Lower lobe of right lung (tissue), 2 donors: ENCODE data around the gene FOXN3. TPM values are rescaled to one million over a fixed set of nuclear protein-coding genes. Genes with fewer than 3 reads are reported as not detected.
"Not testable (repeated sequence)": the region's sequence is repeated elsewhere in the genome, so short reads cannot be mapped to it uniquely, and the experiment has no call there.

Experiments used
- ATAC-seq, 2 donors: fragments of 200-7000 bp; cut with Tn5 transposase; one replicate each; pipeline ENCODE4 v1.9.1; 2020 to 2022; ENCODE audit warnings: mild to moderate bottlenecking in 2 of 2, moderate library complexity in 2 of 2
- DNase-seq: peaks from one replicate; pipeline ENCODE4 v3.0.0-alpha.2; 2020
- H3K27ac ChIP-seq: fragments of 200-600 bp; one replicate; pipeline ENCODE4 v1.8.0; 2022
- H3K27me3 ChIP-seq: fragments of 200-600 bp; one replicate; pipeline ENCODE4 v1.8.0; 2022; ENCODE audit warnings: low read depth
- H3K36me3 ChIP-seq: fragments of 200-600 bp; one replicate; pipeline ENCODE4 v1.8.0; 2022; ENCODE audit warnings: mild to moderate bottlenecking
- H3K4me1 ChIP-seq: fragments of 200-600 bp; one replicate; pipeline ENCODE4 v1.8.0; 2022
- H3K4me3 ChIP-seq: fragments of 200-600 bp; one replicate; pipeline ENCODE4 v1.8.0; 2022; ENCODE audit warnings: mild to moderate bottlenecking
- H3K9me3 ChIP-seq: fragments of 200-600 bp; one replicate; pipeline ENCODE4 v1.8.0; 2022
- intact Hi-C: fragments of 100-400 bp; cut with DNase I; formaldehyde crosslinking; loops from one replicate; pipeline ENCODE4 v1.11.0; 2022
- total RNA-seq: library from RNA; stranded (reverse); fragmentation: NEBNext Ultra II Directional; extraction: Animal tissue kit (Norgen Biotek cat#: 25700); gene quantifications from one replicate; pipeline ENCODE4 v1.2.1, GENCODE V29; 2021
- TF ChIP-seq, protein P1 (sequence below): fragments of 200-600 bp; IDR thresholded peaks from one replicate; pipeline ENCODE4 v1.8.0; 2022; ENCODE audit warnings: antibody characterized with exemption, mild to moderate bottlenecking
- donor health status: DM: no; HTN: yes; CAD: no; lungs with severe emphysema.

The FOXN3 gene
- total RNA-seq, 1 donor from 2014 or later = 116 TPM

DNA sequence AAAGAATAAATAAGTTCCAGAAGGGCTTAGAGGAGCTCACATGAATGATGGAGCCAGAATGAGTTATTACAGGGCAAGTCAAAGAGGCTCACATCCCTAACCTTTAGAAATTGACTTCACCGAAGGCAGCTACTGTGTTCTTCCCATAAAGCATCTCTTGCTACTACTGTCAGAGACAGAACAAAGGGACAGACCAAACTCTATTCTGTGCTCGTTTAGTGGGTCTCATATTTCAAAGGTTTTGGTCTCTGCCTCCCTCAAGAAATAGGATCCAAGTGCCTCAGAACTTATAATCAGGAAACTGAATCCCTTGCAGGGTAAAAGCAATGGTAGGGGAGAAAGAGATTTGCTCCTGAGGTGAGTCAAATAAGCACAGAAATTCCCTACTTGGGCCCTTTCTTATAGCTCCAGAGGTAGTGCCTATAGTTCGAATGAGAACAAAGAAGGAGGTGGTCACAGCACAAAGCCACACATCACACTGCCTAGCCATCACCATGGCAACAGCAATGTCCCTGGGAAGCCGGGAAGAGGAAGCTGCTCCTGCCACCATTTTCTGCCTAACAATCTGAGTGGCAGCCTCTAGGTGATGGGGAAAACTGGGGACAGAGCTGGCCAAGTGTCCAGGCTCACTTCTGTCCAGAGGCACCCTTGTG lies 294.9 kb downstream of the FOXN3 start:
- H3K36me3 ChIP-seq = no peaks in the 10 kb centered on the region
- DNase-seq (no peak), ATAC-seq (no peak)
- intact Hi-C loops = no loop called here
- TF ChIP-seq, protein P1, sequence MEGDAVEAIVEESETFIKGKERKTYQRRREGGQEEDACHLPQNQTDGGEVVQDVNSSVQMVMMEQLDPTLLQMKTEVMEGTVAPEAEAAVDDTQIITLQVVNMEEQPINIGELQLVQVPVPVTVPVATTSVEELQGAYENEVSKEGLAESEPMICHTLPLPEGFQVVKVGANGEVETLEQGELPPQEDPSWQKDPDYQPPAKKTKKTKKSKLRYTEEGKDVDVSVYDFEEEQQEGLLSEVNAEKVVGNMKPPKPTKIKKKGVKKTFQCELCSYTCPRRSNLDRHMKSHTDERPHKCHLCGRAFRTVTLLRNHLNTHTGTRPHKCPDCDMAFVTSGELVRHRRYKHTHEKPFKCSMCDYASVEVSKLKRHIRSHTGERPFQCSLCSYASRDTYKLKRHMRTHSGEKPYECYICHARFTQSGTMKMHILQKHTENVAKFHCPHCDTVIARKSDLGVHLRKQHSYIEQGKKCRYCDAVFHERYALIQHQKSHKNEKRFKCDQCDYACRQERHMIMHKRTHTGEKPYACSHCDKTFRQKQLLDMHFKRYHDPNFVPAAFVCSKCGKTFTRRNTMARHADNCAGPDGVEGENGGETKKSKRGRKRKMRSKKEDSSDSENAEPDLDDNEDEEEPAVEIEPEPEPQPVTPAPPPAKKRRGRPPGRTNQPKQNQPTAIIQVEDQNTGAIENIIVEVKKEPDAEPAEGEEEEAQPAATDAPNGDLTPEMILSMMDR = no peak
- H3K4me3 ChIP-seq = no peak overlapping the region
- H3K9me3 ChIP-seq = no peaks in the 10 kb centered on the region
- H3K27ac ChIP-seq = no peak overlapping the region
- H3K4me1 ChIP-seq = no peaks in the 10 kb centered on the region
- no peaks in the 10 kb centered on the region for H3K27me3 ChIP-seq

DNA sequence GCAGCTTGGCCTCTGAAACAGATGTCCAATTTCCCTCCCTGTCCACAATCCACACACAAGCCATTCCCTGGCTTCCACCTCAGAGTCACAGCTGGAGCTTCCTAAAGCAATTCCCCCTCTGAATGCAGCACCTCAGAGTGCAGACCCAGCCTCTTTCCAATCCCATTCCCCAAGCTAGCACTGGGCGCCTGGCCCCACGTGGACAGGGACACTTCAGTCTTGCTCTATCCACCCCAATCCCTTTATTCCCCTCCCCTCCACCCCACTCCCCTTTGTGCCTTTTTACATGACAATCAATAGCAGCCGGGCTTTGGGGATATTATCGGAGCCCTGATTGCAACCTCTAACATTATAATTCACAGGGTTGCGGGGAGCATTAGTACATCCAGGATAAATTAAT lies 300.0 kb downstream of the FOXN3 start:
- DNase-seq (no peak), ATAC-seq (no peak)
- TF ChIP-seq, protein P1 = no peak
- intact Hi-C loops = no loop called here
- Histone ChIP-seq H3K9me3 (no peaks in the 10 kb centered on the region), H3K27me3 (no peaks in the 10 kb centered on the region), H3K4me1 (no peaks in the 10 kb centered on the region), H3K4me3 (no peak overlapping the region), H3K36me3 (no peaks in the 10 kb centered on the region), H3K27ac (no peak overlapping the region)

- Histone ChIP-seq H3K4me3 (no peak overlapping the region), H3K27ac (no peak overlapping the region), H3K36me3 (no peaks in the 10 kb centered on the region), H3K9me3 (no peaks in the 10 kb centered on the region), H3K4me1 (no peaks in the 10 kb centered on the region), H3K27me3 (no peaks in the 10 kb centered on the region)
- intact Hi-C loops = no loop called here
- DNase-seq (no peak), ATAC-seq (no peak)
- TF ChIP-seq, protein P1 = no peak
Measured at GRCh38 chr14:89114109-89114508, 302.9 kb downstream of the FOXN3 start.

DNA sequence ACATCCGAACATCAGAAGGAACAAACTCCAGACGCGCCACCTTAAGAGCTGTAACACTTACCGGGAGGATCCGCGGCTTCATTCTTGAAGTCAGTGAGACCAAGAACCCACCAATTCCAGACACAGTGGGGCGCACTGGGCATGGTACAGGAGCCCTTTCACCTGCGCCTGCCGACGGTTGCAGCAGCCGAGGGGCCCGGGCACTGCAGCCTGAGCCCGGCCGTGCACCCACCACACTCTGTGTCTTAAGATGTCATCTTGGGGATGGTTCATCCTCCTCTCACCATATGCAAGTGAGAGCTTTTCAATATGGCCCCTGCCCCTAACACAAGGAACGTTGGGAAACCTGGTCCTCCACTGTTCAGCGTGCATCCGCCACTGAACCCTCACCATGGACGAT lies 304.3 kb downstream of the FOXN3 start:
- ATAC-seq (no peak), DNase-seq (no peak)
- H3K27me3 ChIP-seq = no peaks in the 10 kb centered on the region
- no peaks in the 10 kb centered on the region for H3K4me1 ChIP-seq
- H3K9me3 ChIP-seq = no peaks in the 10 kb centered on the region
- intact Hi-C loops = no loop called here
- no peaks in the 10 kb centered on the region for H3K36me3 ChIP-seq
- no peak overlapping the region for H3K27ac ChIP-seq
- TF ChIP-seq, protein P1 = no peak
- H3K4me3 ChIP-seq = no peak overlapping the region

DNA sequence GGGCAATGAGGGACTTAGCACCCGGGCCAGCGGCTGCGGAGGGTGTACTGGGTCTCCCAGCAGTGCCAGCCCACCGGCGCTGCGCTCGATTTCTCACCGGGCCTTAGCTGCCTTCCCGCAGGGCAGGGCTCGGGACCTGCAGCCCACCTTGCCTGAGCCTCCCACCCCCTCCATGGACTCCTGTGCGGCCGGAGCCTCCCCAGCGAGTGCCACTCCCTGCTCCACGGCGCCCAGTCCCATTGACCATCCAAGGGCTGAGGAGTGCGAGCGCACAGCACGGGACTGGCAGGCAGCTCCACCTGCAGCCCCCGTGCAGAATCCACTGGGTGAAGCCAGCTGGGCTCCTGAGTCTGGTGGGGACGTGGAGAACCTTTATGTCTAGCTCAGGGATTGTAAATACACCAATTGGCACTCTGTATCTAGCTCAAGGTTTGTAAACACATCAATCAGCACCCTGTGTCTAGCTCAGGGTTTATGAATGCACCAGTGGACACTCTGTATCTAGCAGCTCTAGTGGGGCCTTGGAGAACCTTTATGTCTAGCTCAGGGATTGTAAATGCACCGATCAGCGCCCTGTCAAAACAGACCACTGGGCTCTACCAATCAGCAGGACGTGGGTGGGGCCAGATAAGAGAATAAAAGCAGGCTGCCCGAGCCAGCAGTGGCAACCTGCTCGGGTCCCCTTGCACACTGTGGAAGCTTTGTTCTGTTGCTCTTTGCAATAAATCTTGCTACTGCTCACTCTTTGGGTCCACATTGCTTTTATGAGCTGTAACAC lies 305.1 kb downstream of the FOXN3 start:
- DNase-seq, H3K27me3 ChIP-seq, H3K4me1 ChIP-seq, ATAC-seq, H3K36me3 ChIP-seq, H3K9me3 ChIP-seq, H3K4me3 ChIP-seq, H3K27ac ChIP-seq, intact Hi-C loops: not testable (repeated sequence)

- H3K27ac ChIP-seq, DNase-seq, H3K36me3 ChIP-seq, H3K4me3 ChIP-seq, H3K4me1 ChIP-seq, H3K9me3 ChIP-seq, intact Hi-C loops, ATAC-seq, H3K27me3 ChIP-seq: not testable (repeated sequence)
Measured at GRCh38 chr14:89111232-89111631, 305.8 kb downstream of the FOXN3 start.
